HepG2 (cell line): ENCODE measurements around the gene IDUA. TPM values are rescaled to one million over a fixed set of nuclear protein-coding genes. Genes with fewer than 3 reads are reported as not detected.

Experiments used
- AFF4 ChIP-seq: sonication (generic); formaldehyde crosslinking; IDR thresholded peaks from 2 replicates; pipeline ENCODE4 v1.4.0; 2020; ENCODE audit warnings: missing genetic modification reagents
- ARID5B ChIP-seq: IDR thresholded peaks from 2 replicates; pipeline ENCODE4 v1.4.0; 2020; ENCODE audit warnings: mild to moderate bottlenecking, missing genetic modification reagents
- DDIT3 ChIP-seq: sonication (generic); formaldehyde crosslinking; IDR thresholded peaks from 2 replicates; pipeline ENCODE4 v1.4.0; 2020; ENCODE audit warnings: mild to moderate bottlenecking, missing genetic modification reagents
- FOXP1 ChIP-seq, 2 experiments: fragments of 450-650 bp in 1 of 2; IDR thresholded peaks; 2 replicates each; pipeline ENCODE4 v1.6.1; 2017 to 2018; ENCODE audit warnings: antibody characterized with exemption in 1 of 2
- FOXP4 ChIP-seq: sonication (generic); formaldehyde crosslinking; IDR thresholded peaks from 2 replicates; pipeline ENCODE4 v1.4.0; 2020; ENCODE audit warnings: missing genetic modification reagents
- MIER2 ChIP-seq: IDR thresholded peaks from 2 replicates; pipeline ENCODE4 v1.6.1; 2016; ENCODE audit warnings: missing biosample characterization, missing genetic modification reagents
- SNAPC5 ChIP-seq: sonication (generic); formaldehyde crosslinking; IDR thresholded peaks from 2 replicates; pipeline ENCODE4 v1.8.1; 2023; ENCODE audit warnings: mild to moderate bottlenecking, missing genetic modification reagents, borderline replicate concordance
- SP2 ChIP-seq: sonication (generic); formaldehyde crosslinking; IDR thresholded peaks from 2 replicates; pipeline ENCODE4 v1.5.1; 2020; ENCODE audit warnings: mild to moderate bottlenecking, missing genetic modification reagents
- TOPORS ChIP-seq: sonication (generic); formaldehyde crosslinking; IDR thresholded peaks from 2 replicates; pipeline ENCODE4 v1.8.0; 2023; ENCODE audit warnings: mild to moderate bottlenecking, missing genetic modification reagents
- ZBTB3 ChIP-seq: sonication (generic); formaldehyde crosslinking; IDR thresholded peaks from 2 replicates; pipeline ENCODE4 v1.4.0; 2020; ENCODE audit warnings: low read depth, mild to moderate bottlenecking, moderate library complexity, missing genetic modification reagents, borderline replicate concordance
- ZFP37 ChIP-seq: sonication (generic); formaldehyde crosslinking; IDR thresholded peaks from 2 replicates; pipeline ENCODE4 v1.4.0; 2020; ENCODE audit warnings: missing genetic modification reagents, borderline replicate concordance
- ZMAT3 ChIP-seq: sonication (generic); formaldehyde crosslinking; conservative IDR thresholded peaks from 2 replicates; pipeline ENCODE4 v1.7.0; 2021; ENCODE audit warnings: missing genetic modification reagents
- ZNF121 ChIP-seq: sonication (generic); formaldehyde crosslinking; IDR thresholded peaks from 2 replicates; pipeline ENCODE4 v1.5.0; 2020; ENCODE audit warnings: mild to moderate bottlenecking, missing genetic modification reagents
- ZNF224 ChIP-seq: sonication (generic); formaldehyde crosslinking; IDR thresholded peaks from 2 replicates; pipeline ENCODE4 v1.5.0; 2020; ENCODE audit warnings: mild to moderate bottlenecking, missing genetic modification reagents
- ZNF264 ChIP-seq: sonication (generic); formaldehyde crosslinking; IDR thresholded peaks from 2 replicates; pipeline ENCODE4 v1.4.0; 2020; ENCODE audit warnings: missing genetic modification reagents
- ZNF326 ChIP-seq: sonication (generic); formaldehyde crosslinking; IDR thresholded peaks from 2 replicates; pipeline ENCODE4 v1.4.0; 2020; ENCODE audit warnings: missing genetic modification reagents, borderline replicate concordance
- polyA plus RNA-seq, 8 experiments: library from polyadenylated mRNA; depleted of rRNA in 3 of 8; stranded (reverse) in 7 of 8; unstranded in 1 of 8; fragments of >200 nt; fragmentation: Illumina TruSeq in 4 of 8; extraction: Trizol in 4 of 8; gene quantifications; 2 replicates each; pipeline versions ENCODE4 v1.2.1 to v1.2.3, GENCODE V29; 2011 to 2016; ENCODE audit warnings: low read depth in 4 of 8, missing spikeins in 1 of 8, mixed read lengths in 1 of 8; ENCODE audit not compliant: insufficient read depth in 1 of 8
- total RNA-seq, 5 experiments: library from RNA; depleted of rRNA; stranded (reverse); fragments of >200 nt; fragmentation: Illumina TruSeq; extraction: Trizol; gene quantifications; 2 replicates each; pipeline ENCODE4 v1.2.3, GENCODE V29; 2016; ENCODE audit warnings: low read depth in 1 of 5

Gene IDUA
- total and polyA plus RNA-seq, 2 of the 13 experiments (the other 11 are each of a cell fraction or from before 2014, with no cell fraction given): 0.77 to 1.0 TPM

- TF ChIP-seq ARID5B (peak; percentile 10; the same call in 1 of the 2 replicates), ZMAT3 (no peak), ZNF224 (CRISPR knock-in tag) (0 out of 2 replicates have a peak, but pooled peaks have one; percentile 2), ZNF264 (CRISPR knock-in tag) (peak; percentile 3; the same call in 1 of the 2 replicates), FOXP1 (IDR thresholded peaks at IDR 0.05) (no peak), FOXP1 (CRISPR knock-in tag; IDR thresholded peaks at IDR 0.05) (0 out of 2 replicates have a peak, but pooled peaks have one; percentile 23), ZNF121 (CRISPR knock-in tag) (no peak), ZNF326 (CRISPR knock-in tag) (no peak), SP2 (CRISPR knock-in tag) (peak; percentile 39; the same call in 1 of the 2 replicates), MIER2 (CRISPR knock-in tag) (no peak), AFF4 (0 out of 2 replicates have a peak, but pooled peaks have one; percentile 27), TOPORS (peak; percentile 44; the same call in 1 of the 2 replicates), FOXP4 (CRISPR knock-in tag) (peak; percentile 50), ZFP37 (CRISPR knock-in tag) (no peak), SNAPC5 (no peak), DDIT3 (CRISPR knock-in tag) (no peak), ZBTB3 (peak; percentile 12; the same call in 1 of the 2 replicates)
These were observed 6.5 kb downstream of the IDUA start, which contains the start of gene SLC26A1 (continued) for GRCh38 chr4:993111-994029.
